Measurements from ENCODE around the gene KLHL13. TPM values are rescaled to one million over a fixed set of nuclear protein-coding genes. Genes with fewer than 3 reads are reported as not detected.
"Not testable (repeated sequence)": the region's sequence is repeated elsewhere in the genome, so short reads cannot be mapped to it uniquely, and the experiment has no call there.

Gene KLHL13
- total RNA-seq, 6 experiments from 2014 or later = 1.2 to 3.2 (median 1.8) TPM

DNA sequence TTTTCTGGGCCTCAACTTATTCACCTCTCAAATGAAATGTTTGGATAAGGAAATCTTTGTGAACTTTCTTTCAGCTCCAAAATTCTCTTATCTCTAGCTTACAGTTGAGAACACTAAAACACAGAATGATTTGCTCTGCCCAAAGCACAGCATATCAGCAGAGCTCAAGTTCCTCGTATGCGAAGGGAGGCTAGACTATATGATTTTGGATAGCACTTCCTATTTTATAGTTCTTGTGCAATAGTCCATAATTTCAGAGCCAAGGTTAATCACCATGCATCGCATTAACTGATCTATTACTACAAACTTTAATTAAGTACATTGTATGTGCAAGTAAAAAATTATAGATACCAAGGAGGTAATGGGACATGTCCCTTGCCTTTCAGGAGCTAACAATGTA lies 27.0 kb upstream of the KLHL13 start:
- Histone ChIP-seq H3K4me3 (no peak overlapping the region), H3K4me1 (no peaks in the 10 kb centered on the region), H3K36me3 (no peaks in the 10 kb centered on the region), H3K27ac (no peak overlapping the region), H3K9me3 (no peaks in the 10 kb centered on the region), H3K27me3 (no peaks in the 10 kb centered on the region)
- TF ChIP-seq, protein P1, sequence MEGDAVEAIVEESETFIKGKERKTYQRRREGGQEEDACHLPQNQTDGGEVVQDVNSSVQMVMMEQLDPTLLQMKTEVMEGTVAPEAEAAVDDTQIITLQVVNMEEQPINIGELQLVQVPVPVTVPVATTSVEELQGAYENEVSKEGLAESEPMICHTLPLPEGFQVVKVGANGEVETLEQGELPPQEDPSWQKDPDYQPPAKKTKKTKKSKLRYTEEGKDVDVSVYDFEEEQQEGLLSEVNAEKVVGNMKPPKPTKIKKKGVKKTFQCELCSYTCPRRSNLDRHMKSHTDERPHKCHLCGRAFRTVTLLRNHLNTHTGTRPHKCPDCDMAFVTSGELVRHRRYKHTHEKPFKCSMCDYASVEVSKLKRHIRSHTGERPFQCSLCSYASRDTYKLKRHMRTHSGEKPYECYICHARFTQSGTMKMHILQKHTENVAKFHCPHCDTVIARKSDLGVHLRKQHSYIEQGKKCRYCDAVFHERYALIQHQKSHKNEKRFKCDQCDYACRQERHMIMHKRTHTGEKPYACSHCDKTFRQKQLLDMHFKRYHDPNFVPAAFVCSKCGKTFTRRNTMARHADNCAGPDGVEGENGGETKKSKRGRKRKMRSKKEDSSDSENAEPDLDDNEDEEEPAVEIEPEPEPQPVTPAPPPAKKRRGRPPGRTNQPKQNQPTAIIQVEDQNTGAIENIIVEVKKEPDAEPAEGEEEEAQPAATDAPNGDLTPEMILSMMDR (IDR thresholded peaks at IDR 0.05) = no peak
- no peak for TF ChIP-seq POLR2A (IDR thresholded peaks at IDR 0.05)
- ATAC-seq (no peak), DNase-seq (no peak)
- 48% methylated on average over 3 of the region's 3 CpGs for WGBS (ENCODE audit: insufficient coverage, low coverage, low lambda C conversion rate, missing lambda C conversion rate)
- intact Hi-C loops (cut with DNase I) = no loop called here

DNA sequence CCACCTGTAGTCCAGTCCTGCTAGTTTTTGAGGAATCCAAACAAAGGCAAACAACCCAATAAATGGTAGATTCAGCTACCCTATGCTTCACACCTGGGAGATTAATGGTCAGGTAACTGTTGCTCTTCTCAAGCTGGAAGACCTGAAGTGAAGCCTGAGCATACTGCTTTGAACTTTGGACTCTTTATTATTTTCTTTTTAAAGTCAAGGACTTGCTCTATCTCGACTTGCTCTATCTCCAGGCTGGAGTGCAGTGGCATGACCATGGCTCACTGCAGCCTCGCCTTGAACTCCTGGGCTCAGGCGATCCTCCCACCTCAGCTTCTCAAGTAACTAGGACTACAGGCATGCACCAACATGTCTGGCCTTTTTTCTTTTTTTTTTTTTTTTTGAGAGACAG lies 14.7 kb upstream of the KLHL13 start:
- Histone ChIP-seq H3K36me3 (no peaks in the 10 kb centered on the region), H3K27me3 (no peaks in the 10 kb centered on the region), H3K4me1 (no peaks in the 10 kb centered on the region), H3K9me3 (no peaks in the 10 kb centered on the region), H3K4me3 (no peak overlapping the region), H3K27ac (no peak overlapping the region)
- intact Hi-C loops (cut with DNase I) = no loop called here
- no peak for ATAC-seq
- DNase-seq = no peak
- WGBS (ENCODE audit: insufficient coverage, low coverage, low lambda C conversion rate, missing lambda C conversion rate) = 69% methylated on average over 2 of the region's 3 CpGs
- TF ChIP-seq, protein P1 (IDR thresholded peaks at IDR 0.05) = no peak
- no peak for TF ChIP-seq POLR2A (IDR thresholded peaks at IDR 0.05)

DNA sequence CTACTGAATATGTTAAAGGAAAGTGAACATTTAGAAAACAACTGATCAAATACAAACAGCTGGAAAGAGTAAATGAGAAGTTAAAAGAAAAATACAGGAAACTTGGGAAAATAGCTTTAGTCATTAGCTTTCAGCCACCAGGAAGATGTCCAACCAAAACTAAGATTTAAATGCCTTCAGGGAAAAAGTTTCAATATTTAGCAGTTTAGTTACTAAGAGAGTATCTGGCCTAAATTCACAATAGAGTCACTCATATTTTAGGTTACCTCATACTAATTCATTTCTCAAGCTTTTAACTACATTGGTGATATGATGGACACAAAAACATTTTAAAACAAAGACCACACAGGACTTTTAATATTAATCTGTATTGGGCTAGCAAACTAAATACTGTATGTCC lies 13.1 kb upstream of the KLHL13 start:
- TF ChIP-seq POLR2A (IDR thresholded peaks at IDR 0.05) = no peak
- Histone ChIP-seq H3K9me3 (no peaks in the 10 kb centered on the region), H3K27me3 (no peaks in the 10 kb centered on the region), H3K4me1 (no peaks in the 10 kb centered on the region), H3K4me3 (no peak overlapping the region), H3K27ac (no peak overlapping the region), H3K36me3 (no peaks in the 10 kb centered on the region)
- DNase-seq (no peak), ATAC-seq (no peak)
- intact Hi-C loops (cut with DNase I) = no loop called here

DNA sequence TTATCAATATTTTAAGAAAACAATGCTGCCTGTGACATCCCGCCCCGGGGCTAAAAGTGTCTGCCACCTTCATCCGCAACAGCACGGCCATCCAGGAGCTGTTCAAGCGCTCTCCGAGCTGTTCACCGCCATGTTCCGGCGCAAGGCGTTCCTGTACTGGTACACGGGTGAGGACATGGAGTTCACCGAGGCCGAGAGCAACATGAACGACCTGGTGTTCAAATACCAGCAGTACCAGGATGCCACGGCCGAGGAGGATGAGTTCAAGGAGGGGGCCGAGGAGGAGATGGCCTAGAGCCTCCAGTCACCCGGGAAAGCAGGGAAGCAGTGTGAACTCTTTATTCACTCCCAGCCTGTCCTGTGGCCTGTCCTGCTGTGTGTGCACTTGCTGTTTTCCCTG lies 12.1 kb upstream of the KLHL13 start:
- ATAC-seq (no peak), DNase-seq (no peak)
- H3K27ac ChIP-seq = no peak overlapping the region
- H3K9me3 ChIP-seq = no peaks in the 10 kb centered on the region
- no peaks in the 10 kb centered on the region for H3K27me3 ChIP-seq
- H3K4me3 ChIP-seq = no peak overlapping the region
- TF ChIP-seq, protein P1 (IDR thresholded peaks at IDR 0.05) = no peak
- TF ChIP-seq POLR2A (IDR thresholded peaks at IDR 0.05) = no peak
- WGBS (ENCODE audit: insufficient coverage, low coverage, low lambda C conversion rate, missing lambda C conversion rate) = 80% methylated on average over 11 of the region's 18 CpGs
- no peaks in the 10 kb centered on the region for H3K36me3 ChIP-seq
- H3K4me1 ChIP-seq = no peaks in the 10 kb centered on the region
- intact Hi-C loops (cut with DNase I) = no loop called here

DNA sequence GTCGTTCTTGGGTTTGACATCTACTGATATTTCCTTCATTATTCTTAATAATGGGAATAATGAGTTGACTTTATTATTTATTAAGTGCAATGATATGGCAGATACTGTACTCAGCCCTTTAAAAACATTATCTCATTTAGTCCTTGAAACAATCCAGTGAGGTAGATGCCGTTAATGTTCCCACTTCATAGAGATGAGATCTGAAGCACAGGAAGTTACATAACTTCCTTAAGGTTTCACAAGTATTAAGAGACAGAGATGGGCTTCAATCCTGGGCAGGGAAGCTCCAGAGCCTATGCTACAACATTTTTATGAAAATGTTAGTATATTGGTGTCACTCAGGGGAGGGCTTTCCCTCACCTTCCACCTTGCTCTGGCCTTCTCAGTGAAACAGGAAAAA lies 9.7 kb upstream of the KLHL13 start:
- no peak overlapping the region for H3K4me3 ChIP-seq
- H3K9me3 ChIP-seq = no peaks in the 10 kb centered on the region
- 22% methylated on average over 2 of the region's 2 CpGs for WGBS (ENCODE audit: insufficient coverage, low coverage, low lambda C conversion rate, missing lambda C conversion rate)
- H3K36me3 ChIP-seq = no peaks in the 10 kb centered on the region
- no peak for TF ChIP-seq POLR2A (IDR thresholded peaks at IDR 0.05)
- TF ChIP-seq, protein P1 (IDR thresholded peaks at IDR 0.05) = no peak
- ATAC-seq = no peak
- no peak overlapping the region for H3K27ac ChIP-seq
- intact Hi-C loops (cut with DNase I) = no loop called here
- H3K27me3 ChIP-seq = no peaks in the 10 kb centered on the region
- DNase-seq = no peak
- no peaks in the 10 kb centered on the region for H3K4me1 ChIP-seq

DNA sequence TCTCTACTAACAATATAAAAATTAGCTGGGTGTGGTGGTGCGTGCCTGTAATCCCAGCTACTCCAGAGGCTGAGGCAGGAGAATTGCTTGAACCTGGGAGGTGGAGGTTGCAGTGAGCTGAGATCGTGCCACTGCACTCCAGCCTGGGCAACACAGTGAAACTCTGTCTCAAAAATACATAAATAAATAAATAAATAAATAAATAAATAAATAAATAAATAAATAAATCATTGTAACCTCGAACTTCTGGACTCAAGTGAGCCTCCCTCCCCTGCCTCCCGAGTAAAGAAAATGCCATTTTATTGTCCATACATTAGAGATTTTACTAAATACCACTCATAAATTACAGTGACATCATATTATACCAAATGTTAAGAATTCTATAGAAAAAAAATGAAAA lies 7.6 kb upstream of the KLHL13 start:
- not testable (repeated sequence) for ATAC-seq

More for the DNA sequence above, 7.6 kb upstream of the KLHL13 start:
- H3K27ac ChIP-seq; H3K4me3 ChIP-seq; DNase-seq; H3K4me1 ChIP-seq; H3K9me3 ChIP-seq; intact Hi-C loops (cut with DNase I); H3K27me3 ChIP-seq; H3K36me3 ChIP-seq: not testable (repeated sequence)
- WGBS (ENCODE audit: insufficient coverage, low coverage, low lambda C conversion rate, missing lambda C conversion rate) = 73% methylated on average over 4 of the region's 4 CpGs

Data from right lobe of liver (tissue), 6 donors.